GM12878 (cell line): ENCODE data around the gene NKX1-2. TPM values are rescaled to one million over a fixed set of nuclear protein-coding genes. Genes with fewer than 3 reads are reported as not detected.

ENCODE experiments used
- ATAC-seq: fragments of 200-7000 bp; cut with Tn5 transposase; 3 replicates; pipeline ENCODE4 v1.9.1; 2020; ENCODE audit warnings: mild to moderate bottlenecking, moderate library complexity
- BruUV-seq: library from RNA; stranded (reverse); fragments of 400-500 nt; replicated peaks from 2 replicates; lab custom pipeline; 2021; lab: Mats Ljungman, UMichigan
- CTCF ChIA-PET: fragments of 300-600 bp; sonication (Branson Sonifier 250); formaldehyde crosslinking; extraction: SDS; loops from one replicate; lab custom pipeline; 2021; ENCODE audit warnings: inconsistent platforms; lab: Yijun Ruan, JAX
- POLR2A ChIA-PET: fragments of 350-600 bp; formaldehyde crosslinking; extraction: SDS; loops from one replicate; lab custom pipeline; 2021; ENCODE audit warnings: inconsistent platforms; lab: Charles Lee
- RAD21 ChIA-PET: fragments of 300-600 bp; sonication (Branson Sonifier 250); formaldehyde crosslinking; loops from one replicate; lab custom pipeline; 2023; ENCODE audit warnings: antibody characterized with exemption; ENCODE audit not compliant: unreplicated experiment; lab: Charles Lee
- SMC1A ChIA-PET: fragments of 300-600 bp; sonication (Branson Sonifier 250); formaldehyde crosslinking; loops from one replicate; lab custom pipeline; 2023; ENCODE audit not compliant: unreplicated experiment, uncharacterized antibody; lab: Charles Lee
- DNase-seq: peaks from one replicate; pipeline ENCODE4 v3.0.0-alpha.2; 2011; ENCODE audit warnings: low read depth, low spot score
- FAIRE-seq: peaks from 3 replicates; lab custom pipeline; 2011; peaks lifted over from hg19 to GRCh38; lab: Jason Lieb, UNC
- H2AFZ ChIP-seq: 2 replicates; pipeline ENCODE4 v1.6.0; 2011; ENCODE audit warnings: low read depth, low read length, control low read depth; ENCODE audit not compliant: control insufficient read depth
- H3K27ac ChIP-seq: 2 replicates; pipeline ENCODE4 v1.5.1; 2011; ENCODE audit warnings: control low read depth; ENCODE audit not compliant: control insufficient read depth, insufficient read depth
- H3K27me3 ChIP-seq, 2 experiments: replicated peaks in 1 of 2; 2 replicates each; pipeline versions ENCODE4 v1.6.0 to v1.6.1; 2011; ENCODE audit warnings: low read length in 1 of 2; ENCODE audit not compliant: control insufficient read depth in 2 of 2, insufficient read depth in 2 of 2
- H3K36me3 ChIP-seq, 2 experiments: 2 replicates each; pipeline ENCODE4 v1.5.1; 2011; ENCODE audit warnings: low read length in 1 of 2; ENCODE audit not compliant: control insufficient read depth in 2 of 2, insufficient read depth in 2 of 2
- H3K4me1 ChIP-seq: 2 replicates; pipeline ENCODE4 v1.6.1; 2011; ENCODE audit warnings: mild to moderate bottlenecking, low read length, moderate library complexity, mixed read lengths; ENCODE audit not compliant: control insufficient read depth, insufficient read depth
- H3K4me2 ChIP-seq: 2 replicates; pipeline ENCODE4 v1.6.0; 2011; ENCODE audit warnings: control low read depth; ENCODE audit not compliant: control insufficient read depth, insufficient read depth
- H3K4me3 ChIP-seq: fragments of 200-600 bp; sonication (generic); 2 replicates; pipeline ENCODE4 v1.5.1; 2016
- H3K79me2 ChIP-seq: 2 replicates; pipeline ENCODE4 v1.6.0; 2011; ENCODE audit warnings: low read length; ENCODE audit not compliant: control insufficient read depth, insufficient read depth
- H3K9ac ChIP-seq: 2 replicates; pipeline ENCODE4 v1.8.0; 2011; ENCODE audit warnings: low read length, control low read depth, mixed read lengths; ENCODE audit not compliant: control insufficient read depth, insufficient read depth
- H3K9me3 ChIP-seq: replicated peaks from 3 replicates; pipeline ENCODE4 v1.5.1; 2011; ENCODE audit warnings: mild to moderate bottlenecking, low read length; ENCODE audit not compliant: control insufficient read depth, insufficient read depth
- H4K20me1 ChIP-seq: 2 replicates; pipeline ENCODE4 v1.6.0; 2011; ENCODE audit not compliant: control insufficient read depth, insufficient read depth
- NKRF ChIP-seq: fragments of 450-650 bp; conservative IDR thresholded peaks from 2 replicates; pipeline ENCODE4 v1.6.1; 2017; ENCODE audit warnings: mild to moderate bottlenecking, moderate library complexity
- PBX3 ChIP-seq: IDR thresholded peaks from 2 replicates; pipeline ENCODE4 v1.6.1; 2011; ENCODE audit warnings: mild to moderate bottlenecking, low read depth, low read length, moderate library complexity; ENCODE audit not compliant: insufficient replicate concordance
- PML ChIP-seq: IDR thresholded peaks from 2 replicates; pipeline ENCODE4 v1.6.1; 2012; ENCODE audit warnings: low read length, inconsistent platforms
- POLR2AphosphoS5 ChIP-seq: IDR thresholded peaks from 2 replicates; pipeline ENCODE4 v1.6.1; 2011; ENCODE audit warnings: mild to moderate bottlenecking, low read length, inconsistent platforms
- PRDM15 ChIP-seq: fragments of 450-650 bp; formaldehyde crosslinking; IDR thresholded peaks from 2 replicates; pipeline ENCODE4 v1.4.0; 2020; ENCODE audit warnings: mild to moderate bottlenecking, moderate library complexity
- RUNX3 ChIP-seq: IDR thresholded peaks from 2 replicates; pipeline ENCODE4 v1.6.1; 2012; ENCODE audit warnings: low read length, inconsistent platforms
- SKIL ChIP-seq: fragments of 450-650 bp; IDR thresholded peaks from 2 replicates; pipeline ENCODE4 v1.6.1; 2017; ENCODE audit warnings: mild to moderate bottlenecking, low read depth, inconsistent platforms; ENCODE audit not compliant: poor library complexity, severe bottlenecking
- SPI1 ChIP-seq: IDR thresholded peaks from 2 replicates; pipeline ENCODE4 v1.6.1; 2011; ENCODE audit warnings: low read depth, mild to moderate bottlenecking, low read length, moderate library complexity, borderline replicate concordance; ENCODE audit not compliant: insufficient read depth
- SRF ChIP-seq, 2 experiments: IDR thresholded peaks; 2 replicates each; pipeline ENCODE4 v1.6.1; 2011; ENCODE audit warnings: low read depth in 2 of 2, low read length in 2 of 2, mild to moderate bottlenecking in 1 of 2, moderate library complexity in 1 of 2
- STAT3 ChIP-seq: IDR thresholded peaks from 2 replicates; pipeline ENCODE4 v1.6.1; 2011; ENCODE audit warnings: low read depth, low read length, improper control_type of control experiment
- TCF7 ChIP-seq: IDR thresholded peaks from 2 replicates; pipeline ENCODE4 v1.6.1; 2014; ENCODE audit warnings: antibody characterized with exemption, borderline replicate concordance
- WRNIP1 ChIP-seq: IDR thresholded peaks from 2 replicates; pipeline ENCODE4 v1.6.1; 2011; ENCODE audit warnings: low read depth, low read length, improper control_type of control experiment, borderline replicate concordance
- YY1 ChIP-seq: IDR thresholded peaks from 2 replicates; pipeline ENCODE4 v1.6.1; 2011; ENCODE audit warnings: low read depth, mild to moderate bottlenecking, low read length
- ZNF274 ChIP-seq: IDR thresholded peaks from one replicate; pipeline ENCODE4 v1.8.0; 2011; ENCODE audit not compliant: insufficient read length, insufficient read depth
- WGBS: methylation state at CpG from one replicate; pipeline ENCODE4 v1.1.6; 2016; ENCODE audit warnings: low lambda C conversion rate; ENCODE audit not compliant: insufficient replicate concordance, insufficient coverage; ENCODE audit errors: missing lambda C conversion rate; 5-methylcytosine and 5-hydroxymethylcytosine counted together
- in situ Hi-C: fragments of 300-500 bp; cut with MboI; formaldehyde crosslinking; loops from 9 replicates; pipeline ENCODE4 v1.14.3; 2018; ENCODE audit warnings: mixed read lengths
- intact Hi-C: fragments of 100-400 bp; cut with micrococcal nuclease; formaldehyde crosslinking; loops from one replicate; pipeline ENCODE4 v1.14.2; 2022; ENCODE audit not compliant: unreplicated experiment
- polyA plus RNA-seq, 11 experiments: library from polyadenylated mRNA; depleted of rRNA in 4 of 11; unstranded in 6 of 11; stranded (reverse) in 5 of 11; fragments of >200 nt; fragmentation: Nextera tagmentation in 4 of 11; fragmentation: Illumina TruSeq in 1 of 11; extraction: Ambion mirVana in 4 of 11; extraction: Trizol in 1 of 11; gene quantifications; 1 replicate in 1 of 11; 2 replicates in 10 of 11; pipeline versions ENCODE4 v1.2.1 to v1.2.3, GENCODE V29; 2011 to 2016; ENCODE audit warnings: inconsistent platforms in 2 of 11, missing spikeins in 2 of 11, low read depth in 1 of 11
- total RNA-seq, 4 experiments: library from RNA; depleted of rRNA in 3 of 4; stranded (reverse); fragments of >200 nt in 3 of 4; fragmentation: Illumina TruSeq in 1 of 4; extraction: Trizol in 1 of 4; gene quantifications; 2 replicates each; pipeline versions ENCODE4 v1.2.1 to v1.2.3, GENCODE V29; 2013 to 2021

Gene NKX1-2
- total and polyA plus RNA-seq, 10 of the 15 experiments (the other 5 are each of a cell fraction or from before 2014, with no cell fraction given) = not detected

- POLR2A ChIA-PET = no interaction called here
- Histone ChIP-seq H3K9ac (no peak overlapping the region), H4K20me1 (no peaks in the 10 kb centered on the region), H3K27me3 (no peaks in the 10 kb centered on the region), H2AFZ (no peak overlapping the region), H3K36me3 (no peaks in the 10 kb centered on the region), H3K4me3 (no peak overlapping the region), H3K4me2 (no peak overlapping the region), H3K4me1 (no peaks in the 10 kb centered on the region; the same call in 1 of the 2 replicates), H3K27ac (no peak overlapping the region), H3K9me3 (peaks cover 2% of the 10 kb centered on the region; the same call in 1 of the 3 replicates), H3K79me2 (no peaks in the 10 kb centered on the region)
- intact Hi-C loops (no loop called here), in situ Hi-C loops (no loop called here)
- RAD21 ChIA-PET = no interaction called here
- CTCF ChIA-PET = no interaction called here
- BruUV-seq = no TSS peak
- SMC1A ChIA-PET = no interaction called here
- WGBS = 60% methylated on average over 10 of the region's 15 CpGs
- no peak for DNase-seq
- ATAC-seq = no peak
- no peak for FAIRE-seq
- TF ChIP-seq TCF7 (no peak), PRDM15 (no peak), PML (no peak), PBX3 (no peak), ZNF274 (no peak), RUNX3 (no peak), YY1 (no peak), WRNIP1 (no peak), STAT3 (no peak), SRF (IDR thresholded peaks at IDR 0.05; ENCODE audit: low read depth in 2 of 2, low read length in 2 of 2) (no peak), POLR2AphosphoS5 (no peak), SKIL (no peak), SPI1 (no peak), NKRF (no peak)
These were observed 47.5 kb upstream of the NKX1-2 start for GRCh38 chr10:124497196-124497881.
